Activated T-cell treated with anti-CD3 and anti-CD28 coated beads for 4 hours (primary cell): Measurements from ENCODE around the gene HYDIN.
"Not testable (repeated sequence)": the region's sequence is repeated elsewhere in the genome, so short reads cannot be mapped to it uniquely, and the experiment has no call there.

Experiments
- DNase-seq: peaks from one replicate; pipeline ENCODE4 v3.0.0-alpha.2; 2020

The HYDIN gene

DNA sequence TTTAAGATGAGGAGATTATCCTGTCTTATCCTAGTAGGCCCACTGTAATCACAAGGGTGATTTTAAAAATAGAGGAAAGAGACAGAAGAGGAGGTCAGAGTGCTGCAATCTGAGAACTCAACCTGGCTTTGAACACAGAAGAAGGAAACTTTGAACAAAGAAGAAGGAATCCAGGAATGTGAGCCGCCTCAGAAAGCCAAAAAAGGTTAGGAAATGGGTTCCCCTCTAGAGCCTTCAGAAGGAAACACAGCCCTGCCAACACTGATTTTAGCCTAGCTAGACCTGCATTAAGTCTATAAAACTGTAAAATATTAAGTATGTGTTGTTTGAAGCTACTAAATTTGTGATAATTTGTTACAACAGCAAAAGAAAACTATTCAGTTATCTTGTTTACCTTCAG is 149.7 kb downstream of the HYDIN start:
- DNase-seq = not testable (repeated sequence)

DNA sequence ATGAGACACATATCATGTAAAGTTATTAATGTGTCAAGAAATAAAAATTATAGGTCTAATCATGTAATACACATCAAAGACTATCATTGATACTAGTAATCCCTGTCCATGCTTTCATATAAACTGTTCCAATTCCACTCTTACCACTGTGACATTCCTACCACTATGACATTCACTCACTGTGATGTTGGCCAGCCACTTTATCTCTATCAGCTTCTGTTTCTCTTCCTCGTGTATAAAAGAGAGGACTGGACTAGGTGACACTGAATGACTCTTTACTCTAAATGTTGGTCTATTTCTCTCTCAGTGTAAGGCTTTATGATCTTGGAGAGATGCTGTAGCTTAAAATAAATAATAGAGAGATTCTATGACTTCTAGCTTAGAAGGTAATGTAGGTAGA is 150.3 kb downstream of the HYDIN start:
- DNase-seq = not testable (repeated sequence)

DNA sequence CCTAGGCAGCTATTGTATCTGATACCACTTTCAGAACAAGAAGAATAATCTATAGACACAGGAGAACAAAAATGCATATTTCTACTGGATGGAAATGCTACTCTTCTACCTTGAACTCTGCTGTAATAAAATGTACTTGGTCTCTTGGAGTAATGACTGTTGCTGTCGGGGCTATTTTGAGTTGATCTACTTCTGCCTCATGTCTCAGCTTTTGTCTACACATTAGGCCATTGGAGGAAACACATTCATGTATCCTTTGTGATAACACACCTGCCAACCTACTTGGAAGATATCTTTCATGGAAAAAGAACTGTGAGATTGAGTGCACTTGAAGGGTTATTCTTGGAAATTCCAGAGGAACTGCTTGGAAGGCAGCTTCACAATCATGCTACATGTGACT is 159.9 kb downstream of the HYDIN start:
- DNase-seq = not testable (repeated sequence)

DNA sequence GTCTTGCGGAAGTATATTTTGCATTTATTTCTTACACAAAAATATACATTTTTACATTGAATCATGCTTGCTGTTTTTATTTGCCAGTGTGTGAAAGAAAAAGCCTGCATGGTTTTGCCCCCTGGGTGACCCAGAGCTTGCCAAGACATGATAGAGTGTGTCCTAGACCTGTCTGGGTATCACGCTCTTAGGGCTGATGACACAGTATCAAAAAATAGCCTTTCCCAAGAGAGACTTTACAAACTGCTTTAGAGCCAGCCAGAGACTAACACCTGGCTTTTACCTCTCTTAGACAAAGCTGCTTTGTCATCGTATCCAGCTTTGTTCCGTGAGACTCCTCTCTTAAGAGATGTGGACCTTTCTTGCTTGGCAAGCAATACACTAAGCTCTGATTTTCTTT is 160.7 kb downstream of the HYDIN start:
- DNase-seq = not testable (repeated sequence)

DNA sequence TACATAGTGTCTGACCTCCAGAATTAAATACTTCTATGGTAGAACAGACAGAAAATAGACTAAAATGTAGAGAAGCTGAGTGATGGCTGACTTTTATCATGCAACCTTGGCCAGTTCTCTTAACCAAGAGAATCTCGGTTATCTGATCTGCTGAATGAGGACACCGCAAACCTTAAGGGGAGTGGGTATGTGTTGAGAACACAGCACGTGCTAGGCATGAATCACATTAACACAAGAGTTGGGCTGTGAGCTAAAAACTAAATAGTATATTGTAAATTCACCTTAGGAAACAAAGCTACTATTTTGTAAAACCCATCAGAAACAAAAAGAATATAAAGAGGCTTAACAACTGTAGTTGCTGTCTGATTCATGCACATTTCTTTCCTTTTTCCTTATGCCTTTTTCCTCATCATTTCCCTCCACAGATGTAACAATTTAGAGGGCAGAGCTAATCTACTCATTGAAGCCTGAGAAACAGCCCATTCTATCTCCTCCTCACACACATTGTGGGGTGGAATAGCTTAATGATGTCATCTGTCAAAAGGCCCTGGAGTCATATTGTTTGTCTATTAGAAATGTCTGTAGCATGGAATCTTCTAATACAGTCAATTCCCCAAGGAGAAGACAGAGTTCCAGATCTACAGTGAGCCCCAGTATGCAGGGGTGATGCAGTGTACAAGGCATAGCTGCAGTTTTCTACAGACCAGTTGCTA is 176.5 kb downstream of the HYDIN start:
- DNase-seq = not testable (repeated sequence)

DNA sequence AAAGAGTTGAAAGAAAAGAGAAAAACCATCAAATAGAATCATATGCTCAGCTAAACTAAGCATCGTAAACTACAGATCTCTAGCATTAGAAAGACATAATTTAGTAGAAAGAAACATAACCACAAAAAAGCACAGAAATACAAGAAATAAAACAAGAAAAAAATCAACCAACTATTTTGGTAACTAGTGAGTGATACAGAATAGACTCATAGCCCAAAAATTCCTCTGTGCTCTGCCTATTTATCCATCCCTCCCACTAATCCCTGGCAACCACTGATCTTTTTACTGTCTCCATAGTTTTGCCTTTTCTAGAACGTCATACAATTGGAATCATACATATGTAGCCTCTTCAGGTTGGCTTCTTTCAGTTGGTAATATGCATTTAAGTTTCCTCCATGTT is 180.2 kb downstream of the HYDIN start:
- not testable (repeated sequence) for DNase-seq

DNA sequence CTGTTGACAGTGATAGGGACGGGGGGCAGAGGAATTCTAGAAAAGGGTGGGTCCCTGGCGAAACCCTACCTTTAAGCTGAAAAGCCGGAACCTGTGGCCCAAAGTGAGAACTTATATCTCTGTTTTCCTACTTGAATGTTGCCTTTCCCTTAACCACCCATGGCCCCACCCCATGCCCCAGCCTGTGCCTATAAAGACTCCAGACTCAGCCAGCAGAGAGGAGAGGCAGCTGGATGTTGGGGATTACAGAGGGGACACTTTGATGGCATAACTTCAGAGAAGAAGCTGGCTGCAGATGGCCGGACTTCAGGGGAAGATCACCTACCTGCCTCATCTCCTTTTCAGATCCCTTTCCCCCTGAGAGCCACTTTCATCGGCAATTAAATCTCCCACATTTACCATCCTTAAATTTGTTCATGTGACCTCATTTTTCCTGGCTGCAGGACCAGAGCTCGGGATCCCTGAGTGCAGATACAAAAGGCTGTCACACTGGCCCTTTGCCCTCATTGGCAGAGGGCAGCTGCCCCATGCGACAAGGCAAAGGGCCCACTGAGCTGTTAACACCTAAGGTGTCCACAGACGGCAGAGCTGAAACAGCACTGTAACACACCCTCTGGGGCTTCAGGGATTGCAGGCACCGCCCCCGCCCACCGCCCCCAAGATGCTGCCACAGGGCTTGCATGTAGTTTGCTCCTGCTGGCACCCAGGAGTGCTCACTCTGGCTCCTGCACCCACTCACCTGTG is 191.0 kb downstream of the HYDIN start:
- DNase-seq = not testable (repeated sequence)

DNA sequence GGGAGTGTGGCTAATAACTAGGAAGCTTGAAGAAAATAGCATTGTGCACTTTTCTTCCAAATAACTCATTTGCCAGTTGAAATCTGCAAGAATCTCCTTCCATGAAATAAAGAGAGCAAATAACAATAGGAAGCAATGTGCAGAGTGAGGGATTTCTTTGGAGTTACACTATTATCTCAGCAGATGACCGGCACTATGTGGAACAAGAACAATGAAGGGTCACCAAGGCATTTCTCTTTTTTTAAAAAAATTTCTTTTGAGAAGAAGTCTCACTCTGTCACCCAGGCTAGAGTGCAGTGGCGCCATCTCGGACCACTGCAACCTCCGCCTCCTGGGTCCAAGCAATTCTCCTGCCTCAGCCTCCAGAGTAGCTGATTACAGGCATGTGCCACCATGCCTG is 192.1 kb downstream of the HYDIN start:
- not testable (repeated sequence) for DNase-seq

DNA sequence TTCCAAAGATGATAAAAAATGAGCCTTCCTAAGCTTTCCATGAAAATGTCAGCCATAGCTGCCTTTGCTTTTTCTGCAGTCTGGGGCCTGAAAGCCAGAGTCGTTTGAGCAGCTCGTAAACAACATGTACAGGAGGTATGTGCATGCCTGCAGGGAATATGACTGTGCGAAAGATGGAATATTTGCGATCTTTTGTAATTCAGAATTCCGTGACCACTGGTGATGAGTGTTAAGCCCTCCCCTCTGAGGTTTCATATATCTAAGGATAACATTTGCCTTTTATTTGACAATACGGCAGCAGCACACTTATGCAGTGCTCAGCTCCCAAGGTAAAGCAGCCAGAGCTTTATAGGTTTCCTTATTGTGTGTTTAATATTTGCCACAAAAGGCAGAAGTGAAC is 192.5 kb downstream of the HYDIN start:
- not testable (repeated sequence) for DNase-seq

DNA sequence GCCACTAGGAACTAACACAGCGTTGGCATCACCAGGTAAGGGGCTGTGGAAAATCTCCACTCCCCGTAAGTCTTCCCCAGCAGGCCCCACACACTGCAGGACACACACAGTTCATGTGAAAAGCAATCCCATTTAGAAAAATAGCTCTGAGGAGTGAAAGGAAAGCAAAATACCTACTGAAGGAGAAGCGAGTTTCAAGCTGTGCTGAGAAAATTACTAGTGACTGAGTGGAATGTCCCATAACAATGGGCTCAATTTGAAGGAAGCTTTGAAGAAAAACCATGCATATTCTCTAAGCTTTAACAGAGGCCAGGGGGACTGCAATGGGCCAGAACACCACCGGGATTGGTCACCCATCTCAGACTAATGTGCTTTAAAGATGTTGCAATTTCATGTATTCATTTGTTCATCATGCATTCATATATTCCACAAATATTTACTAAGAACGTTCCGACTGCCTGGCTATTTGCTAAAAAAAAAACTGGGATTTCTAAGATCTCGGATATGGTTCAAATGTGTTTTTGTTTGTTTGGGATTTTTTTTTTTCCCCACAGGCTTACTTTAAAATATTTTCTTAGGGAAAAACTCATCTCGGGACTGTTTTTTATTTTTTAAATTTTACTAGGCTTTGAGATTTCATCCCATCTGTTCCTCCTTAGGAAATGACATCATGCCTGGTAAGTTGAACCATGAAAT is 202.3 kb downstream of the HYDIN start:
- not testable (repeated sequence) for DNase-seq

DNA sequence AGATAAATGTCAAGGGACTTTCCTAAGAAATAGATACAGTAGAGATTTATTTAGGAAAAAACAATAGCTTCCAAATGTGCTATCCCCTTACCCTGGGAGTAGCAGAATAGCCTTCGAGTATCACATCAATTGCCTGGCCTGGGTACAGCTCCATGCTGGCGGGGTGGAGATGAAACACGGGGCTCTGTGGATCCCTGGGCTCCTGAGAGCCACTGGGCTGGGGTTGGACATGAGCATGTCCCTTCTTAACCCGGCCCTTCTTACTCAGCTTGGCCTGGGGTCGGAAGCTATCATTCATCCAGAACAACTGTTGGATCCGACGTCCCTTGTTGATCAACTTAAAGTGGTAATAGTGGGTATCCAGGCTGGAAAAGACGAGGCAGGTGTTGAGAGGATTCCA is 203.0 kb downstream of the HYDIN start:
- DNase-seq = not testable (repeated sequence)

DNA sequence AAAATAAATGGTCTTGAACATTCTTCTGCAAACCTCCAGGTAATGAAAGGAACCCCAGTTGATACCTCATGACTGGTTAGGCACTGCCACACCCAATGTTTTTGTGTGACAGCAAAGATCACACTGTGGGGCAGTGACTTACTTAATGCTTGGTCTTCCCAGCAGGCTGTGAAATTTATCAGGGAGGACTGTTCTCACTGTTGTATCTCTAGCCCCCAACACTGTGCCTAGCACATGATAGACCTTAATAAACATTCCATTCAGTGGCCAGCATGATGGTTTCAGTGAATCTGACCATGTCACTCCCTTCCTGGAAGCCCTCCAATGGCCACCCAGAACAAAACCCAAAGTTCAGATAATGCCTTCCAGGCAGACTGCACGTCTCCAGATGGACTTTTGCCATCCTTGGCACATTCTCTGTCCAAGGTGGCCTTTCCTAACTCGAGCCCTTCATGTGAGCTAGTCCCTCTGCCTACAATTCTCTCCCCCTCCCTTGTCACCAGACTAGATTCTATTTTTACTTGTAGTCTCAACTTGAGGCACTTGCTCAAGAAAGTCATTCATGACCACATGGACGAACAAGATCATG is 206.6 kb downstream of the HYDIN start:
- not testable (repeated sequence) for DNase-seq

DNA sequence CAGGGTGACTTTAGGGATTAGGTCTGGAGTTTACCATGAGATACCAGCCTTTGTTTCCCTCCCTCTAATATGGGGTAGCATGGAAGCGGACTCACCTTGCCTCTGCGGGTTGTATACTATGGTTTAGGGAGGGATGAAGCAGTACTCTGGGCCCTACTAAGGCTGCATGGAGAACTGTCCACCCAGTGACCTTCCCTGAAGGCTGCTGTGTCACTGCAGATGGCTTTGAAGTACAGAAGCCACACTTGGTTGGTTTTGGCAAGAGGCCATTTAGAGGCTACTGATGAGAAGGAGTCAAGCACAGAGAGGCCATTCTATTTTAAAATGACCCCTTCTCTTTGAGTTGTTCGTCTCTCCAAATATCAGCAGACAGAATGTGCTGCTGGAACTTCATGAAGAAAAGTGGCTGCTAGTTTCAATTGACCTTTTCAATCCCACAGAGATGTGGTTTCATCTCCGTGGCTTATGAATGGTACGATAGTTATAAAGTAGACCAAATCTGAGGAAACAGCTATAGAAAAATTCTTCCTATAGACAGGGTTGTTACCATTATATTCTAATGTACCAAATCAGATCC is 208.5 kb downstream of the HYDIN start:
- DNase-seq = not testable (repeated sequence)

DNA sequence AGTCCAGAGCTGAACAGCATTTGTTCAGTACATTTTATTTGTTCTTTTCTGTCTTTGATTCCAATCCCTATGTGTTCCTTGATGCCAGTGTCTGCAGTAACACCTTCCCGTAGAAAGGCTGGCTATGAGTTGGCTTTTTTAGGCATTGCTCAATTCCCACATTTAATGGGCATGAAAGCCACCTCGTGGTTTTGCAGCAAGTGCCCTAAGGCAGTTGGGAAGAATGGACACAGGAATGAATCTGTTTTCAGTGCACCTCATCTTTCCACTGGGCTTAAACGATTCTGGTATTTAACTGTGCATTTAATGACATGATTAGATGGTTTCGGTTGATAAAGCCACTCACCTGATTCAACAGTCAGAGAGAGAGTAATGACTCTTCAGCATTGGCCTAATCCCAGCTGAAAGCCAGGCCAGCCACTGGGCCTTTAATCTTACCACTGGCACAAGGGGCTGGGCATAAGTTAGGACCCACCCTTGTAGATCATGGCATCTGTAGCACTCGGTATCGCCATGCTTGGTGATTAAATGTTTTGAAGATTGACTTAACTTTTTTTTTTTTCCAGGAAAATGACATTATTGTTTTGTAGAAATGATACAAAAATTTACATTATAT is 211.3 kb downstream of the HYDIN start:
- DNase-seq = not testable (repeated sequence)

DNA sequence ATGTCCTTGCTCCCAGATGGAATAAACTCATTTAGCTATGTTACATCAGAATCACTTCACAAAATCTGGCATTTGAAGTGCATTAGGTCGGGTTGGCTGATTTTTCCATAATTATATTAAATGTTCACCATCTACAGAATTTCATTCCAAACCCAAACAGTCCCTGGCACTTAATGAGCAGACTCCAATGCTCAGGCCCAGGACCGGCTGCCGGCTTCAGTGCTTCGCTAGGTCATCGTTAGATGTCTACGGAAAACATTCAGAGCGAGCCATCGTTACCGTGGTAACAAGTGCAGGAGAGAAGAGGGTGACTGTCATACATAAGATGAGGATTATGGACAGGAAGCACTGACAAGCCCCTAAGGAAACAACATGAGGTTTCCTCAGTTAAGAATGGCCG is 215.1 kb downstream of the HYDIN start:
- DNase-seq = not testable (repeated sequence)

DNA sequence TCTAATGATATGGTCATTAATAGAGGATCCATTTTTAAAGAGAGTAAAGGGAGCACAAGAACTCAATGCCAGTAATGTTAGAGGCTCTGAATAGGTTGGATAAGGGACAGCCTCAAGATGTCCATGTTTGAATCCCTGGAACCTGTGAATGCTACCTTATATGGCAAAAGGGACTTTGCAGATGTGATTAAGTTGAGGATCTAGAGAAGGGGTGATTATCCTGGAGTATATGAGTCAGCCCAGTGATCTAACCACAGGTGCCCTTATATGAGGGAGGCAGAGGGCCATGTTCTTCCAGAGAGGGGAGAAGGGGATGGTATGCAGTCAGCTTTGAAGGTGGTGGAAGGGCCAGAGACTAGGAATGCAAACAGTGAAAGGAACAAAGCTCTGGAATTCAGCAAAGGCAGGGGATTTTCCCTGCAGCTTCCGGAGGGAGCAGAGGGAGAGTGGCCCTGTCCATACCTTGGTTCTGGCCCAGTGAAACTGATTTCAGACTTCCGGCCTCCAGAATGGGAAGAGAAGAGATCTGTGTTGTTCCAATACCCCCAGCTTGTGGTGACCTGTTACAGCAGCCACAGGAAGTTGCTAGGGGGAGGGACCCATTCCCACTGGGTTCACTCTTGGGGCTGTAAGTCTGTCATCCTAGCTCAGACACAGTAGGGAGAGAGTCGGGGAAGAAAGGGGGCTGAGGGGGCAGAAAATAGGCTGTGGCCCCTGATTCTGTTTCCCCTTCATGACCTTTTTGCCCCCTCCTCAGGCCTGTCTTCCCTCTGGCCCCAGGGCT is 220.9 kb downstream of the HYDIN start:
- DNase-seq = not testable (repeated sequence)

DNA sequence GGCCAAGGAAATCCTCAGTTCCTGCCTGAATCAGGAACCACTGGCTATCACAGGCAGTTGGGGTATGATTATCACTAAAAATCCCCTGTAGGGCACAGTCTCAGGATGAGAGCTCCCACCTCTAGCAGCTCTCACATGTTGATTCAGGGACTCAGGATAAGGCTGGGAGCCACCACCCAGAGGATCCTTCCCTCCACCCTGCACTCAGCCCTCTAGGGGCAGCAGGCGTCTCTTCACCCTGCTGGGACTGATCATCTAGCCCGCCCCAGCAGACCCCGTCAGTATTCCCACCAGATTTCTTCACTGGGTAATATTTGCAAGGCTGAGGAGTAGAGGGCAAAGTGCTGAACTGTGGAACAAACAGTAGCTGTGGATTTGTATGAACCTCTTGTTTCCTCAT is 224.0 kb downstream of the HYDIN start:
- not testable (repeated sequence) for DNase-seq

DNA sequence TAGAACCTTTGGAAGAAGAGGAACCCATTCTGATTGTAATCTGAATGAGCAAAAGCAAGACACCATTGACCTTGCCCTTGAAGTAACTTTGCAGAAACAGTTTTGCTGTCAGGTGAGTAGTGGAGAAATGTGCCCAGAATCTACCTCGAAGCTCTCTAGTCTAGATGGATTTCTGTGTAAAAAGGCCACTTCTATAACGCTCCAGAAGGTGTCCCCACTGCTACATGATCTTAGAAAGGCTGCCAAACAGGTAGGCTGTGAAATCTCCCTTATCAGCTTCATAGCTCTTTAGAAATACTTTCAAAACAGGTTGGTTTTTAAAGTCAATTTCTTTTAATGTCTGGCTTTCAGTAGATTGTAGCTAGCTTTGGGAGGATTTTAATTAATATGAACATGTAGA is 230.8 kb downstream of the HYDIN start:
- not testable (repeated sequence) for DNase-seq

DNA sequence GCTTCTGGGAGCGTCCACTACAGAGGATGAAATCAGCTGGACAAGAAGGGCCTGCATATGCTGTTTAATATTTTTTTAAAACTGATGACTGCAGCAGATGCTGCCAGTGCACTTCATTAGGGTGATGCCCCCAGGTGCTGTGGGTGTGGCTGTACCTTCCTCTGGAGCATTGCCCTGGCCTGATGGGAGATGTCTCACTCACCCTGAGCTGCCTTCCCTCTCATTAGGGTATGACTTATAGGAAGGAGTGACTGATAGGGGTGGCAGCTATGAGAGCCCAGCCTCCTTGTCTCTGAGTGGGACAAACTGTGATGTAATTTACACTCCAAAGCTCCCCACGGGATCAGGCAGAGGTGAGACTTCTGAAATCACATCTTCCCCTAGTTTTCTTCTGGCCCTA is 234.7 kb downstream of the HYDIN start:
- DNase-seq = not testable (repeated sequence)

DNA sequence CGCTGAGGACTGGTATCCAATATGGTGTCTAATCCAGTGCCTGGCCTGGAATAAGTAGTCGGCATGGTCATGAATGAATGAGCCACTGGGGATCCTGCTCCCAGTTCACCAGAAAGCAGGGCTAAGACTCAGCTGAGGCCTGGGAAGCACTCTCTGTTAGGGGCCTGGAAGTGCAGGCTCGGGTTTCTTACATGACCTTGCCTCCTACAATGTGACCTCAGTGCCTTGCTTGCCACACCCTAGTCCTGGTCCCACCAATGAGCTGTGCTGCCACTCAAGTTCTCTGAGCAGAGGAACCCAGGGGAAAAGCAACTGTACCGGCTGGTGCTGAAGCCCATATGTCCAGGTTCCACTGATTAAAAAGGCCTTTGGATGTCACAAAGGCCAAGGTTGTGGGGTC is 238.0 kb downstream of the HYDIN start:
- DNase-seq = not testable (repeated sequence)

DNA sequence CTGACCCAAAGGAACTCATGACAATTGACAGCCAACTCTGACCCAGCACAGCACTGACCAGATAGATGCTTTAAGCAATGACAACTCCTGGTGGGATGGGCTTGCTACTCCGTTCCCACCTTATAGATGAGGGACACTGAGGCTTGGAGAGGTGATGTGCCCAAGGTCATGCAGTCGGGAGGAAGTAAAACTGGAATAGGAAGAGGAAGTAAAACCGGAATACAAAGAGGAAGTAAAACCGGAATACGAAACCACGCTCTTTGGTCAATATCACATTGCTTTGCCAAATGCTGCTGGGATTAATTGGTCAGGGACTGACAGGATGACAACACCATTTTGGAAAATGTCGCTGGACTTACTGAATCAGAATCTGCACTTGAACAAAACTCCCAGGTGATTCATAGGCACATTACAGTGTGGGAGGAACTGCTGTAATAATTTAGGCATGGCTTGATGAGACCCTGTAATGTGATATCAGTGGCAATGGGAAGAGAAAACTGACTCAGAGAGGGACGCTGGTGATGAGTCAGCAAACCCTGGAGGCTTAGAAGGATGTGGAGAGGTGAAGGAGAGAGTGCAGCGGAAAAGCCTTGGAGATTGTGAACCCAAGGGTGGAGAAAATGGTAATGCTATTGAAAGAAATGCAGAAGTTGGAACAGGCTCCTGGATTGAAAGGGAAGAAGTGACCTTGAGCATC is 243.4 kb downstream of the HYDIN start:
- not testable (repeated sequence) for DNase-seq
